ENCODE results near the gene HJV.
A peak's percentile ranks its signal among the peaks of the same experiment; 100 is the strongest.
"Not testable (repeated sequence)": the region's sequence is repeated elsewhere in the genome, so short reads cannot be mapped to it uniquely, and the experiment has no call there.

Gene HJV

DNA sequence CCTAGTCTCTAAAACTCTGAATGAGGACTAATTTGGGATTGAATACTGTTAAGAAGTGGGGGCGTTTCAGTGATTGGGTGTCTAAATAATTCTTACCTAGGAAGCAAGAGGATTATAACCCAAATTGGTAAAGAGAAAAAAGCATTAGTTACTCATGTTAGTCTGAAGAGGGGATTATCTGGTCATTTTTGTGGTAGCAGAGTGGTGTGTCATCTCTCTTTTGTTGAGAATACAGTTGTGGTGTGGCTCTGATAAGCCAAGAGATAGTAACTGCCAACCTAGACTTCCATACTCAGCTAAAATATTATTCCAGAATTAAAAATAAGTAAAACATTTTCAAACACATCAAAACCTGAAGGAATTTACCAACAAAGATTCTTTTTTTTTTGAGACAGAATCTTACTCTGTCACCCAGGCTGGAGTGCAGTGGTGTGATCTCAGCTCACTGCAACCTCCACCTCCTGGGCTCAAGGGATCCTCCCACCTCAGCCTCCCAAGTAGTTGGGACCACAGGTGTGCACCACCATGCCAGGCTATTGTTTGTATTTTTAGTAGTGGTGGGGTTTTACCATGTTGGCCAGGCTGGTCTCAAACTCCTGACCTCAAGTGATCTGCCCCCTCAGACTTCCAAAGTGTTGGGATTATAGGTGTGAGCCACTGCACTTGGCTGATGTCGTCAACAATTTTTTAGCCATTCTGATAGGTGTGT, 4.4 kb upstream of the HJV start:
- H3K4me3 ChIP-seq (ENCODE audit: low read depth, low read length); DNase-seq (ENCODE audit: low read depth): not testable (repeated sequence)

DNA sequence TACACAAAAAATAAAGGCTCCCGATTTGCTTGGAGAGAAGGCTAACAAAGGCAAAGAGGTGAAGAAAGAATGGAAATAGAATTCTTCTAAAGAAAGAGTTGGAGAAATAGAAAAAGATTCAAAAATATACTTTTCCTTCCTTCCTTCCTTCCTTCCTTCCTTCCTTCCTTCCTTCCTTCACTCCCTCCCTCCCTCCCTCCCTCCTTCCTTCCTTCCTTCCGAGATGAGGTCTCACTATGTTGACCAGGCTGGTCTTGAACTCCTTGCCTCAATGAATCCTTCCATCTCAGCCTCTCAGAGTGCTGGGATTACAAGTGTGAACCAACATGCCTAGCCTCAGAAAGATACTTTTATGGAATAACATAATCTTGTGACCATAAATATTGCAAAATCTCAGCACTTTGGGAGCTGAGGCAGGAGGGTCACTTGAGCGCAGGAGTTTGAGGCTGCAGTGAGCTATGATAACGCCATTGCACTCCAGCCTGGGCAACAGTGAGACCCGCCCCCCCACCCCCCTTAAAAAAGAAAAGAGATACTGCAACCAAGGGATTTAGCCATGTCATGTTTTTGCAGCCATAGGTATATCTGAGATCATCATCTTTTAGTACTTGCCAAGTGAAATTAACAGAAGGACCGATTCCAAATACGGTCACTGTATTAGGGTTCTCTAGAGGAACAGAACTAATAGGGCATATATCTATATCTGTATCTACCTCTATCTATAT, 1.0 kb upstream of the HJV start:
- DNase-seq (ENCODE audit: low read depth) = no peak
- no peak overlapping the region for H3K4me3 ChIP-seq (ENCODE audit: low read depth, low read length)

DNA sequence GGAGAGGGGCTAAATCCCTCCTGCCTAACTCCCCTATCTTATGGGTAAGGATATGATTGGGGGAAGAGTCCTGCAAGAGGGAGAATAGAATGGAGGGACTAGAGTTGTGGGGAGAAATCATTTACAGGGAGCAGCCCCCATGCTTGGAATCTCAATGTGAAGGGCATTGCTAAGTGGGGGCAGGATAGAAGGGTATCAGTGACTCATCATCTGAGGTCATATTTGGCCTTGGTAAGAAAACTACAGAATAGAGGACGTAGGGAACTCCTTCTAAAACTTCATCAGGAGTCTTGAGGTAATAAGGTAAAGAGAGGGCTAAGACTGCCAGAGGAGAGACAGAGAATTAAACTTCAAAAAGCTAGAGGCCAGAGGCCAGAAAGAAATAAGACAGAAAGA, 487 bp downstream of the HJV start:
- DNase-seq (ENCODE audit: low read depth) = no peak
- H3K4me3 ChIP-seq (ENCODE audit: low read depth, low read length) = no peak overlapping the region

DNA sequence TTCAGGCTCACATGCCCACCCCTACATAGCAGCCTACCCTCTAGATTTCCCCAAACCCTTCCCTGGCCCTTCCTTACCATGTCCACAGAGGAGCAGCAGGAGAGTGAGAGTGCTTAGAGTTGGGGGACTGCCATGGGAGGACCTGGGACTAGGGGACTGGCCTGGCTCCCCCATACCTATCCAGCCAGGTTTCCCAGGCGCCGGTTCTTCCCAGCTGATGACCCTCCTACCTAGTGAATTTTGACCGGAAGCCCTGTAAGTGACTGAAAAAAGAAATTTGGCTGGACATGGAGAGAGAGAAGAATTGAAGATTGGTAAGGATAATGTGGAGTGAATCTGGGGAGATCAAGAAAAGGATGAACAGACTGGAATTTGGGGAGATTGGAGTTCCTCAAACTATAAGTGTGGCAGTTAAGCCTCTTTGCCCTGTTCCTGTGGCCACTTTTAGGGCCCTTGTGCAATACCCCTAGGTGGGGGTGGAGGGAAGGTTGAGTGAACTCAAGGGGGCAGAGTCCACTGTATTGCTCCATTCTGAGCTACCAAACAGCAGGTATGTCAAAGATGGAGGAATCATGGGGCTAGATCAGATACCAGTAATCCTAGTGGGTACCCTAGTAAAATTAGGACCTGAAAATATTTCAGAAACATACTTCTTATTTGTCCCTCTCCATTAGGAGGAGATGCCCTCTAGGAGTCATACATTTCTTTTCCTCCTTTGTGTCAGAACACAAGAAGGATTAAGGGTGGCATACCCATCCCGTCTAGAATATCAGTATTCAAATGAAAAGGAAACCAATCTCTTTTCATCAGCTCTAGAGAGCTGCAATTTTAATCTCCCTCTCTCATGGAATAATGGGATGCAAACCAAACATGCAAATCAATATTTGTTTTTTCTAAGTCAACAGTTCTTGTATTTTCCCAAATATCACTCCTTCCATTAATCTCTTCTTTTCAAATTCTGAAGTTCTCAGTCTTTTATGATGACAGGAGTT, 1.2 kb downstream of the HJV start:
- H3K4me3 ChIP-seq (ENCODE audit: low read depth, low read length) = no peak overlapping the region
- no peak for DNase-seq (ENCODE audit: low read depth)

DNA sequence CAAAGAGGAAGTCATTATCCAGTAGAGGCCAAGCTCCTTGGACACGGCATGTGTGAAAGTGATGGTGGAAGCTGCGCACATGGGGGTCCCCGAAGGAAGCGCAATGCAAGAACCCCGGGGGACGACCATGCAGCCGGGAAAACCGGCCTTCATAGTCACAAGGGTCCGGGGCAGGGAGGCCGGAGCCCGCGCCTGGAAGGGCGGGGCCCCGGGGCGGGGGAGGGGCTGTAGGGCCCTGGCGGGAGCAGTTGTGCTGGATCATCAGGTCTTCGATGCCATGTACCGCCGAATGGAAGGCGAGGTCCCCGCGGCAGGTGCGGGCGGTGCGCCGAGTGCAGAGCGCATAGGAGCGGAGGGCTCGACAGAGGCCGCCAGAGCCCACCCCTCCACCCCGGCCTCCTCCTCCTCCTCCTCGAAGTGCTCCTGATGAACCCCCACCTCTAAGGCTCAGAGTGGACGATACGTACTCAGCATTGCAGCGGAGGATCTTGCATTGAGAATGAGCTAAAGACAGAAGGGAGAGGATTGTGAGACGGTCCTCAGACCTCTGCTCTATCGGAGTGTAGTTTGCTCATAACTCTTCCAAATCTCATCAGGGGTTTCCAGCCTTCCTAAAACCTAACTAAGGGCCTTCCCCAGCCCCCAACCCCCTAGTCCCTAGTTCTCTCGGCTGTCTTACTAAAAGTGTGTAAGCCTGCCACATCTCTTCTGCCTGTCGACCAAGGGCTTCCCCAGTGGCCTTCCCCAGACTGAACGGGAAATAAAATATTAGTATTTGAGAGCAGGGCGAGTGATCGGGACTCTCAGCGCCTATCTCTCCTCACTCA, 2.1 kb downstream of the HJV start:
- H3K4me3 ChIP-seq (ENCODE audit: low read depth, low read length) = peak overlapping the region; percentile 3
- no peak for DNase-seq (ENCODE audit: low read depth)

DNA sequence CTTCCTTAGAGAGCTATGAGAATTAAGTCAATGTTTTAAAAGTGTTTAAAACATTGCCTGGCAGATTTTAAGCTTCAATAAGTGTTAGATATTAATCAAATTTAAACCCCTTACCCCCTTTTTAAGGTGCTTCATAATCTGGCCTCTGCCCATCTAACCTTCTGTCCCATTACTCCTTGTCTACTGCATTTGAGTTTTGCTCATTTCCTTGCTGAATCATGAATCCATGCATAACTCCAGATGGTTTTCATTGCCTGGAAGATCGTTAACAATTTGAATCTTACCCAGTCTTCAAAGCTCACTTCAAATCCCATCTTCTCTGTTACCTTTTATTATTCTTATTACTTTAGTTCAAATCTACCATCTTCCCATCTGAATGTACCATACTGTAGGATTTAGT, 4.6 kb downstream of the HJV start:
- no peak for DNase-seq (ENCODE audit: low read depth)
- H3K4me3 ChIP-seq (ENCODE audit: low read depth, low read length) = no peak overlapping the region

DNA sequence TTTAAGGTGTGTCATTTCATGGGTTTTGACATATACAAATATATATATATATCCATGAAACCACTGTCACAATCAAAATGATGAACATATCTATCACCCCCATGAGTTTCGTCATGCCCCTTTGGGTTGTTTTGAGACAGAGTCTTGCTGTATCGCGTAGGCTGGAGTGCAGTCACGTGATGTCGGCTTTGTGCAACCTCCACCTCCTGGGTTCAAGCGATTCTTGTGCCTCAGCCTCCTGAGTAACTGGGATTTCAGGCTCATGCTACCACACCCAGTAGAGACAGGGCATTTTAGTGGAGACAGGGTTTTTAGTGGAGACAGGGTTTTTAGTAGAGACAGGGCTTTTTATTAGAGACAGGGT, 8.0 kb downstream of the HJV start:
- no peak overlapping the region for H3K4me3 ChIP-seq (ENCODE audit: low read depth, low read length)
- no peak for DNase-seq (ENCODE audit: low read depth)

DNA sequence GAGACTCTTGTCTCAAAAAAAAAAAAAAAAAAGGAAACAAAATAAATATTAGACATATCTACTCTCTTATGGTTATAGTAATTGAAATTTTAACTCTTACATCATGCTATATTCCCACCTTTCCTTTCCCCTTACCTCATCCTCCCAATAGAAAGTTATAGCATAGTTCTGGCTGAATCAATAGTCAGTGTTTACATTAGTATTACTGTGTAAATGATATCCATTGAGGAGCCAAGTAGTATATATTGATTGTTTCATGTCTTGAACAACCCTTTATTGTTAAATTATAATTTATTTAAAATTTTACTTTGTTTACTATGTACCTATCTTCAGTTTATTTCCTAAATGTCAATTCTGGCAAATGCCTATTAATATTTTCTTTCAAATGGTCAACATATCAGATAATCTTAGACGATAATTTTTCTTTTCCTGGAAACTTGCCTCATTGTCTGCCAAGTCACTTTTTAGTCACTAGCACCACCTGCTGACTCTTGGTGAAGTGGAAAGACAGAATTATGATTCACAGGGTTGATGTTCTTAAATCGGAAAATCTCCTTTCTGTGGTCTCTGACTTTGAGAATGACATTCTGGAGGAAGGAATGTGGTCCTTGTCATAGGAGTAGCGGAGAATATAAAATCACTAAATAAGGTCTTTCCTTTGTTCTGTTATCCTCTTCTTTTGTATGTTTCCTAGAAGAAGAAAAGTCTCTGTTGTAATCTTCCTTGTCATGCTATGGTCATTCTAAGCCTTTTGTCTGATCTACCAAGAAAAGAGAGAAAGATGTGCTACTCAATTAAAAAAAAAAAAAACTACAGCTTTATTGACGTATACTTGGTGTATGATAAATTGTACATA, 8.6 kb downstream of the HJV start:
- no peak overlapping the region for H3K4me3 ChIP-seq (ENCODE audit: low read depth, low read length)
- no peak for DNase-seq (ENCODE audit: low read depth)

DNA sequence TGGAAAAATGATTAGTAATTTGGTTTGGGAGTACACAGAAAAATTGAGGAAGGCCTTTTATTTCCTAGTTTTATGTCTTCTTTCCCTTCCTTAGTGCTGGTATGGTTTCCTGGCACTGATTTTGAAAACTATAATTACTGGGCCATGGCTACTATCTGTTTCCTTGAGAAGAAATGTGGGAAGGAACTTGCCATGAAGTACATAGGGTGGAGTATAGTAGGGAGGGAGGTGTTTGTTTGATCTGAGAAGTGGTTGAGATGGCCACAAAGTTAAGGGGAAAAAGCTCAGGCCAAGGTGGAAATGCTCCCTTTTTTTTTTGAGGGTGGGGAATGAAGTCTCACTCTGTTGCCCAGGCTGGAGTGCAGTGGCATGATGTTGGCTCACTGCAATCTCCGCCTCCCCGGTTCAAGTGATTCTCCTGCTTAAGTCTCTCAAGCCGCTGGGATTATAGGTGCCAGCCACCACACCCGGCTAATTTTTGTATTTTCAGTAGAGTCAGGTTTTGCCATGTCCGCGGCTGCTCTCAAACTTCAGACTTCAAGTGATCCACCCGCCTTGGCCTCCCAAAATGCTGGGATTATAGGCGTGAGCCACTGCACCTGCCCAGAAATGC, 11.3 kb downstream of the HJV start:
- no peak overlapping the region for H3K4me3 ChIP-seq (ENCODE audit: low read depth, low read length)
- no peak for DNase-seq (ENCODE audit: low read depth)

DNA sequence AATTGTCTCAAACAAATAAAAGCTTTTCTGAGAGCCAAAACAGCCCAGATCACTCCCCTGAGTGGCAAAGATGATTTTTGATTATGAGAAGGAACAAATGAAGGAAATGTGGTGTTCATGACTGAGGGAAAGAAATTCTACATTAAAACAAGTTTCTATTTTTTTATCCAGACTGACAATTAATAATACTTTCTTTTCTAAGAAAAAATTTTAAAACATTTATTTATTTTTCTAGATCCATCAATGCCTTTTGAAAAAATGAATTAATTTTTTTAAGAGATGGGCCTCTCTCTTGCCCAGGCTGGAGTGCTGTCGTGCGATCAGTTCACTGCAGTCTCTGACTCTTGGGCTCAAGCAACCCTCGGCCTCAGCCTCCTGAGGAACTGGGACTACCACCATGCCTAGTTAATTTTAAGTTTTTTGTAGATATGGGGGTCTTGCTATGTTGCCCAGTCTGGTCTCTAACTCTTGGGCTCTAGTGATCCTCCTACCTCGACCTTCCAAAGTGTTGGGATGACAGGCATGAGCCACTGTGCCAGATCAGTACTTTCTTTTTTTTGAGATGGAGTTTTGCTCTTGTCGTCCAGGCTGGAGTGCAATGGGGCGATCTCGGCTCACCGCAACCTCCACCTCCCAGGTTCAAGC, 13.9 kb downstream of the HJV start:
- no peak overlapping the region for H3K4me3 ChIP-seq (ENCODE audit: low read depth, low read length)
- no peak for DNase-seq (ENCODE audit: low read depth)

DNA sequence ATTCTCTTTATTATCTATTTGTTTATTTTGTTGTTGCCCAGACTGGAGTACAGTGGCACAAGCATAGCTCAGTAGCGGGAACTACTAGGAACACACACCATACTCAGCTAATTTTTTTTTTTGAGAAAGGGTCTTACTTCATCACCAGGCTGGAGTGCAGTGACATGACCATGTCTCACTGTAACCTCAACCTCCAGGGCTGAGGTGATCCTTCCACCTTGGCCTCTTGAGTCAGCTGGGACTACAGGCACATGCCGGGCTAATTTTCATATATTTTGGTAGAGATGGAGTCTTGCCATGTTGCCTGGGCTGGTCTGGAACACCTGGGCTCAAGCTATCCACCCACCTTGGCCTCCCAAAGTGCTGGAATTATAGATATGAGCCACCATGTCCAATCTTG, 19.8 kb downstream of the HJV start:
- H3K4me3 ChIP-seq (ENCODE audit: low read depth, low read length) = no peak overlapping the region
- DNase-seq (ENCODE audit: low read depth) = no peak

DNA sequence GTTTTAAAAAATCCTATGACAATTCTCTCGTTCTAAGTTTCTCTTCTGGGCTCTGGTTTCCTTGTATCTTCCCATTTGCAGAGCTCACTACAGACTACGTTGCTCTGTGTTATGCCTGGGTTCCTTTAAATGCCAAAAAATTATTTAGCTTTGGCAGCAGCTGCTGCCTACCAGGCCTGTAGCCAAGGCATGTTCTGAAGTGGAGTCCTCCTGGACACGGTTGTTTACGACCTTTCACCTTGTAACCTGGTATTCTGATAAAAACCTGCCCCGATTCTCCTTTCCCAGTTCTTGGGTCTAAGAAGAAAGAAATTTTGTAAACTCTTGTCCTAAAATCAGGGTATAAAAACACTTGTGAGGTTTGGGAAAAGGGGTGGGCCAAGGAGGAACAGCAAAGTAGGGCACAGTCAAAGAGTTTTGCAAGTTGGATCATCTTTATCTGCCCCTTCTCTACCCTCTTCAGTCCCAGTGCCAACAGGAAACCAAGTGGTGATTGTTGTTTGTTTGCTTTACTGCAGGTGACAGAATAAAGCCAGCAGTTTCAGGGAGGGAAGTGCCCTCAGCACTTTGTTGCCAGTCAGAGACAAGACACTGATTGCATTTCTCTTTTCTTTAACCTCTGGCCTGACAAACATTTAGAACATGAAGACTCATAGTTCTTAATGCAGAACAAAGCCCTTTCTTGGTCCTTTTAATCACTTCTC, 22.1 kb downstream of the HJV start:
- no peak for DNase-seq (ENCODE audit: low read depth)
- no peak overlapping the region for H3K4me3 ChIP-seq (ENCODE audit: low read depth, low read length)

DNA sequence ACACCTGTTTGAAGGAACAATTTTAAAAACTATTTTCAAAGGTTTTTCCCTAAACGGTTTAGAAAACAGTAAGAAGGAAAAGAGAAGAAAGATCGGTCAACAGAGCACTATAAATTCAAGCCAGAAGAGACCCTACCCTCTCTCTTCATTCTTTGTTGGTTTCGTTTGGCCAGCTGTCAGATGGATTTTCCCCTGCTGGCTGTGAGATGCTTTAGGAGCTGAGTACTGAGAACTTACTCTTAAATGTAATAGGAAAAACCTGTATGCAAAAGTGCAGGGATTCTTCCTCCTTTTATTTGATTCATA, 23.9 kb downstream of the HJV start:
- no peak for DNase-seq (ENCODE audit: low read depth)
- H3K4me3 ChIP-seq (ENCODE audit: low read depth, low read length) = peak overlapping the region; percentile 84

DNA sequence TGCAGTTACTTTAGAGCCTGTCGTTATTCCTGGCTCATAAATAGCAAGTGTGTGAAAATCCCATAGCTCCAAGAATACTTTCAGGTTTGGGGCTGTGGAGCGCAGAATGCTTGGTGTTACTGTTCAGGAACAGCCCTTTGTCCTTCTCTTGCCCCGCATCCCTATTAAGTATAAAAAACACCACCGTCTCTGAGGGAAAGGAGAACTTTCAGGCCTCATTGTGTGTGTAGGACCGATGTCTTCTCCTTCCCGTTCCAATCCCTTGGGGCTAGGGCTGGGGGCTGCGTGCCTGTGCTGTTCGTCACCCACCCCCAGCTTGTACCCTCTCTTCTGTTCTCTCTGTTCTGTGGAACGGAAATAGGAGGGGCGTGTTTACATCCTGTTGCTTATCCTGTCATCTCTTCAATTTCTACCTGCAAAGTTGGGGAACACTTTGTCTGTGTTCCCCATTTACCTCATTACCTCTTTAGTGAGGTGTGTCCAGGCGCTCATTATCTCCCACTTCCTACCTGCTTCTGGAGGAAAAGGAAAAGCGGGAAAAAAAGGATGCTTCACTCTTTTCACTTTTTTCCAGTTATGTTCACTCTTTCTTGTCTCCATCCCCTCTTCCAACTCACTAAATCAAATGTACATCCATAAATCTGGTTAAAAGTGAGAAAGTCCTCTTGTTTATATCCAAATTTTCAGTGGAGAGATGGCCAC, 24.4 kb downstream of the HJV start:
- peak overlapping the region; percentile 84 for H3K4me3 ChIP-seq (ENCODE audit: low read depth, low read length)
- peak; percentile 53 for DNase-seq (ENCODE audit: low read depth)

DNA sequence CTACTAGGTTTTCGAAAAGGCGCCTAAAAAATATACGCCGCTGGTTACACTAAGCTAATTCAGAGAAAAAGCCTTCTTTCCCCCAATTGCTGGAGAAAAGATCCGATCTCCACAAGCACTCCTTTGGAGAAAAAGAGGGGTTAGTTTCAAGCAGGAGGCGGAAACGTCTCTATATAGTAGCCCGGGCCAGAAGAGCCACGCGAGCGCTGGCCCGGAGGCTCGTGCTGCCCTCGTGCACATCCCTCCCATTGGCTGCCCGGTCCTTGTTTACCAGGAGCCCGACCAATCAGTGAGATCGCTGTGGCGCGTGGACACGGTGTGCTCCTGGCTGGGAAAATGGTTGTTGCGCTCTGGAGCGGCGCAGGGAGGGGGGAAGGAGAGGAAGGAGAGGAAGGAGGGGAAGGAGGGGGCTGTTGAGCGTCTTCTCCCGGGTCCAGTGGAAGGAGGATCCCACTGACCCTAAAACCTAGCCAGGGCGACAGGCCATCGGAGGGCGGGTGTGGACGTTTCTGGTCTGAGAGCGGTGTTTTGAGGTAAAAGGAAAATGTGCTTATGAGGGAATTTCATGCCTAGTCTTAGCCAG, 25.0 kb downstream of the HJV start, which contains the start of gene TXNIP:
Gene TXNIP (minus strand): TSS at position 147 of the 583 bp plus-strand sequence. CDS start 313 bp downstream, outside the sequence.
- peak; percentile 98 for DNase-seq (ENCODE audit: low read depth)
- peak within 1 kb of the TSS; percentile 84 for H3K4me3 ChIP-seq (ENCODE audit: low read depth, low read length)

DNA sequence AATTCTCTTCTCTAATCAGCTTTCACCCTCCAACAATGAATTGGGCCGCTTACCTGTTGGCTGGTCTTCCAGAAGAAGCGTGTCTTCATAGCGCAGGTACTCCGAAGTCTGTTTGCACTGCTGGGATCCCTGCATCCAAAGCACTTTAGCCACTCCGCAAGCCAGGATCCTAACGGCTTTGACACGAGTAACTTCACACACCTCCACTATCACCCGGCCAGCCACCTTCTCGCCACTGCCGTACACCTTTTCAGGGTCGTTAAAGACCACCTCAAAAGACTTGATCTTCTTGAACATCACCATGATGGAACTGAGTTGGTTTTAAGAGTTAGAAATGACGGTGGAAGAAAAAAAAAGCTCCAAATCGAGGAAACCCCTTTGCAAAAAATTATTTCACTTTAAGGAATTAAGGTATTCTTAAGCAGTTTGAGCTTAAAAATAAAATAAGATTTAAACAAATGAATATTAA, 25.5 kb downstream of the HJV start:
- no peak for DNase-seq (ENCODE audit: low read depth)
- peak overlapping the region; percentile 84 for H3K4me3 ChIP-seq (ENCODE audit: low read depth, low read length)

All from skeletal muscle cell (primary cell).